ENCODE results near the gene ATP2C2.
"Not testable (repeated sequence)": the region's sequence is repeated elsewhere in the genome, so short reads cannot be mapped to it uniquely, and the experiment has no call there.

The ATP2C2 gene

DNA sequence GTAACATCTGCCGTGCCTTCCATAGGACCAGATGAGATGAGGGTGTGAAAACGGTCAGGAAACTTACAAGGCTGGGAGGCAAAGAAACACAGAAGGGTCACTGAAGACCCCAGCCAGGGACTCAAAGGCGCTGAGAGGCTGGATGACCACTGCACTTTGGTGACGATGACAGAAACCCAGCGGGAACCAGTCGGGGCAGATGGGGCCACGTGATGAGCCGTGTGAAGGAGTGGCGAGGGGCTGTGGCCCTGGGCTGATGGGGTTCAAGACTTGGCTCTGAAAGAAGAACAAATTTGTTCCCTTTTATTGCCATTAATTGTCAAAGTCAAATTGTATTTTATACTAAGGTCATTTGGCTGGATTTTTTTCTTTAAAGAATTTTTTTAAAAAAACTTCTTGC lies 28.6 kb upstream of the ATP2C2 start:
- DNase-seq (ENCODE audit: low read depth in 2 of 2), result no peak

DNA sequence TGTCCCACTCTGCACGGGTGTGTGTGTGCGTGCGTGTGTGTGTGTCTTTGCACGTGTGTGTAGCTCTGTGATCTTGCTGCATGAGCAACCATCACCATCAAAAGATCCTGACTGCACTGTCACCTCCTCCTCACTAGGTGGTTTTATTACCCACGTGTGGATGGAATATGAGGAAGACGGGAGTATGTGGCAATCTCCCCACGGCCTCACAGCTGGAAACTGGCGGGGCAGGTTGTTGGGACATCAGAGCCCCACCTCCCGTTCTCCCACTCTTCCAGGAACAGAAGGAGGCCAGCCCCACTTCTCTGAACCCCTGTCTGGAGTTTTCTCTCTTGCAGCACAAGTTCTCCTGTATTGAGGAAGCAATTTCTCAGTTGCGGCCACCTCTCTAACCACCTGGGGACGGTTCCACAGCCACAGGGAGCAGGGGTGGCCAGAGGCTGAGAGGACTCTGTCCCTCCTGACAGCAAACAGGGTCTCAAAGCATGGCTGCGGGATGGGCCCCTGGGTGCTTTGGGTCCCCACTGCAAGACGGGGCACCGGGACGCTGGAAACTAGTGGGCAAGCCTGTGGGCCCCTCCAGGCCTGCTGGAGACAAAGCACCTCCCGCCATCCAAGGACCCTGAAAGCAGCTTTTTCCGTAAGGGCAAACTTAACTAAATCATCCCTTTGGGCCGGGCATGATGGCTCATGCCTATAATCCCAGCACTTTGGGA lies 27.9 kb upstream of the ATP2C2 start:
- no peak for DNase-seq (ENCODE audit: low read depth in 2 of 2)

DNA sequence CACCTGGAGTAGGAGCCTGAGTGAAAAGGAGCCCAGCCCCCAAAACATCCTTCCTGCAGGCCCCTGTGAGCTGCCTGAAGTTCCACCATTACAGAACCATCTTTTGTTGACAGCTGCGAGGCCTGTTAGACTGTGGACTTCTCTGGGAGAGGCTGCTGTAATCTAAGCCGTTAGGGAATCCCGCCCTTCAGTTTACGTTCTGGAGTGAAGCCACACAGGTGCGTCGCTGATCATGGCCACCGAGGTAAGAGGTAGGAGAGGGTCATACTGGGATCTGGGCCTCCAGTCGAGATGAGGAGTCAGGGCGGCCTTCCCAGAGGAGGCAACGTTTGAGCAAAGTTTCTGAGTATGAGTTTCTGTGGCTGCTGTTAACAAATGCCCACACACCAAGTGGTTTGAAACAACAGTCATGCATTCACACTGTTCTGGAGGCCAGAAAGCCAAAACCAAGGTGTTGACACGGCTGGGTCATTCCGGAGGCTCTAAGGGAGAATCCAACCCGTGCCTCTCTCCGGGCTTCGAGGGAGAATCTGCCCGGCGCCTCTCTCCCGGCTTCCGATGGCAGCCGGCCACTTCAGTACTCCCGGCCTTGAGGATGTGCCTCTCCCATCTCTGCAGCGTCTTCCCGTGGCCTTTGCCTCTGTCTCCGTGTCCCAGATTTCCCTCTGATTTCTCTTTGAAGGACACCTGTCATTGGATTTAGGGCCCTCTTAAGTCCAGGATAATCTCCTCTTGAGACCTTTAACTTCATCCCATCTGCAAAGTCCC lies 26.6 kb upstream of the ATP2C2 start:
- no peak for DNase-seq (ENCODE audit: low read depth in 2 of 2)

DNA sequence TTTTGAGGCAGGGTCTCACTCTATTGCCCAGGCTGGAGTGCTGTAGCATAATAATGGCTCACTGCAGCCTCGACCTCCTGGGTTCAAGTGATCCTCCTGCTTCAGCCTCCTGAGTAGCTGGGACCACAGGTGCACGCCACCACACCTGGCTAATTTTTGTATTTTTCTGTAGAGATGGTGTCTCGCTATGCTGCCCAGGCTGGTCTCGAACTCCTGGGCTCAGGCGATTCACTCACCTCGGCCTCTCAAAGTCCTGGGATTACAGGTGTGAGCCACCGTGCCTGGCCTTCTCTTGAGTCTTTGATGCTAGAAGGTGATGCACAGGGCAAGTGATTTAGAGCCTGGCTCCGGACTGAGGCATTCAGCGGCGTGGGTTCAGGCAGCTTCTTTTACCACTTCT lies 24.5 kb upstream of the ATP2C2 start:
- DNase-seq (ENCODE audit: low read depth in 2 of 2), result not testable (repeated sequence)

DNA sequence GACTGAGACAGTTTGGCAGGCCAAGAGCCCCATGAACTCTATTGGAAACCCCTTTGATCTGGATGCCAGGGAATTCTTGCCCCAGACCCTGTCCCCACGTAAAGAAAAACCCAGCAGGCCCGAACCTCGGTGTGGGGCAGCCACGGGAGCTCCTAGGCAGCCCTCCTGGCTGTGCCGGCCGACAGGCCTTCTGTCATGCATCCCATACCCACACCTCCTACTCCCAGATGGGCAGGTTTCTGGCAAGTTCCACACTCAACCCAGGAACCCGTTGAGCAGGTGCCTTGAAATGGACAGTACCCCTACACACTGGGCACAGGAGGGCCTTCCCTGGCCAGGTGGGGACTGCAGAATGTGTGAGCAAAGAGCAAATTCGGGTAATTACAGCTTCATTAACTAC lies 23.6 kb upstream of the ATP2C2 start:
- DNase-seq (ENCODE audit: low read depth in 2 of 2), result no peak

DNA sequence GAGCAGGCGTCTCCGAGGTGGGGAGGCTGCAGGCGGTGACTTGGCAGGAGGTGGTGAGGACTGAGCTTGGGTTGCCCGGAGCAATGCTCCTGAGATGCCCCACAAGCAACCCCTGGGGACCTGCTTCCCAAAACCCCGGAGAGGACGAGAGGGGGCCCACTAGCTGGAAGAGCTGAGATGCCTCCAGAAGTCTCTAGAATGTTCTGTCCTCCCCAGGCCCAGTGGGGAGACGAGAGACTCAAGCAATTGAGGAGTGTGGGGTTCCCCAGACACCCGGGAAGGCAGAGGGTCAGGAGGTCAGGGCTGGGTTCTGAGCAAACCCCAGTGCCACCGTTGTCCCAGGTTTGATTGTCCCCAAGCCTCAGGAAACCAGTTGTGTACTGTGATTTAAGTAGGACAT lies 21.2 kb upstream of the ATP2C2 start:
- no peak for DNase-seq (ENCODE audit: low read depth in 2 of 2)

DNA sequence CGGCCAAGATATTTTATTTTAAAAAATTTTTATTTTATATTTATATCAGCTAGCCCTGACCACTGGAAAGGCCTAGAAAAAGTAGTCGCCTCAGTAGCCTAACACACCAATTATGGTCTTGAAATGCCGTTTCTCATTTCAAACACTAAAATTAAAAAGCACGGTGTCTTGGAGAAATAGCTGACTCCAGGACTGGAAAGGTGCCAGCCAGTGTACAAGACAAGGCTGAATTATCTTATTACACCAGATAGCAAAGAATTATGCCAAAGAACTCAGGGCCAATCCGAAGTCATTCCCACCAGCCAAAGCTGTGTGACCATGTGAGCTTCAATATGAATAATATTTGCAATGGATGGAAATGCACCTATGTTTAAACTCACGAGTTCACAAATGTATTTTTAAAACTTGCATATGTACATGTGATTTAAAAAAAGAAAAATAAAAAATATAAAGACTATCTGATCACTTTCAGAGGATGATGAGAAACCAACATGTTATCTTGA lies 19.9 kb upstream of the ATP2C2 start:
- DNase-seq (ENCODE audit: low read depth in 2 of 2), result no peak

DNA sequence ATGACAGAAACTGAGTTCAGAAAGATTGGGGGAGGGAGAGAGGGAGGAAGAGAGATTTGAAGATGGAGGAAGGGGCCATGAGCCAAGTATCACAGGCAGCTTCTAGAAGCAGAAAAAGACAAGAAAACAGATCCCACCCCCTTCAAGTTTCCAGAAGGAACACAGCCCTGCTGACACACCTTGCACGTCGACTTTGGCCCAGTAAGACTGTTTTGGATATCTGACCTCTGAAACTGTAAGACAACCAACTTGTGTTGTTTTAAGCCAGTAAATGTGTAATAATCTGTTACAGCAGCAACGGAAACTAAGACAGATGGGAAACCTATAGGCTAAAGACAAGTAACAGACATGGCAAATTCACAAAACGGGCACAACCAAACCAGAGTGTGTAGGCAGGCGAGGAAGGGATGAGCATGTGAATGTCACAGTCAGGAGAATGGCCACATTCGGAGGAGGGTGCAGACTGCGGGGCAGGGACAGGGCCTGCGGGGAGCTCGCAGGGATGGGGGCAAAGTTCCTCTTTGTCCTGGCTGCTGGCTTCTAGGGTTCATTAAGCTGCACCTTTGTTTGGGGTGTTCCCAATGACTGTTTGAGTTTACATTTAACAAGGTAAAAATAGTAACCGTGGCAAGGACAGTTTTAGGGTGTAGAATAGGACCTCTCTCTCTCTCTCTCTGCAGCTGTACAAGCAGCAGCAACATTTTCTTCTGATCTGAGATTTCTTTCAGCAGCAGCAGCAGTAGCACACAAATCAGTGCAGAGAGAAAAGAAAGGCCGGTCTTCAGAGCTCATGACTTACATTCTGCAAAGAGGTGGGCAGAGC lies 18.3 kb upstream of the ATP2C2 start:
- no peak for DNase-seq (ENCODE audit: low read depth in 2 of 2)

DNA sequence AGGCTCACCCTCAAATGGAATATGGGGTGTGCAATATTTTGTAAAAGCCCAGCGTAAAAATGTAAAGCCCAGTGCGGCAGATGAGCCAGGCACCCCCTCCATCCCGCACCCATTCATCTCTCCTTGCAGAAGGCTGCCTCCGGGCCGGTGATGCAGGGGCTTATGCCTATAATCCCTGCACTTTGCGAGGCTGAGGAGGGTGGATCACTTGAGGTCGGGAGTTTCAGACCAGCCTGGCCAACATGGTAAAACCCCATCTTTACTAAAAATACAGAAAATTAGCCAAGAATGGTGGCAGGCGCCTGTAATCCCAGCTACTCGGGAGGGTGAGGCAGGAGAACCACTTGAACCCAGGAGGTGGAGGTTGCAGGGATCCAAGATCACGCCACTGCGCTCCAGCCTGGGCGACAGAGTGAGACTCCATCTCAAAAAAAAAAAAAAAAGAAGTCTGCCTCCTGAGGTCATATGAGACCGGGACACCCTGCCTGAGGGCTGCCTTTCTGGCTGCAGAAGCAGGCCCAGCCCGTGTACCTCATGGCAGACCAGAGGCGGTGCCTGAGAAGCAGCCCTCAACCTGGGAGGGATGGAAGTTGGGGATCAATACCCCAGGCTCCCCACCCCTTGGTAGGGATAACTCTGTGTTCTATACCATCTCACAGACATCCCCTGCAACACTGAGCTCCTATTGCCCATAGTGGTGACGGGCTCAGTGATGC lies 17.5 kb upstream of the ATP2C2 start:
- DNase-seq (ENCODE audit: low read depth in 2 of 2), result no peak

DNA sequence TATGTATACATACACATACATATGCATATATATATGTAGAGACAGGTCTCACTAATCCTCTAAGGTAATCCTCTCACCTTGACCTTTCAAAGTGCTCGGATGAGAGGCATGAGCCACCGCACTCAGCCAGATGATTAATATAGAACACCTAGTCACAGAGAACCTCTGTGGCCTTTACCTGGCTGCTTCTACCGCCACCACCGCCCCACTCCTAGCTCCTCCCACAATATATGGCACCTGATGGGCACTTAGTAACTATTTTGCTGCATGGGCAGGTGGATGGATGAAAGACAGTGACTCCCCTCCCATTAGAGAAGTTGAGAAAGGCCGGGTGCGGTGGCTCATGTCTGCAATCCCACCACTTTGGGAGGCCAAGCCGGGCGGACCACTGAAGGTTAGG lies 16.7 kb upstream of the ATP2C2 start:
- no peak for DNase-seq (ENCODE audit: low read depth in 2 of 2)

DNA sequence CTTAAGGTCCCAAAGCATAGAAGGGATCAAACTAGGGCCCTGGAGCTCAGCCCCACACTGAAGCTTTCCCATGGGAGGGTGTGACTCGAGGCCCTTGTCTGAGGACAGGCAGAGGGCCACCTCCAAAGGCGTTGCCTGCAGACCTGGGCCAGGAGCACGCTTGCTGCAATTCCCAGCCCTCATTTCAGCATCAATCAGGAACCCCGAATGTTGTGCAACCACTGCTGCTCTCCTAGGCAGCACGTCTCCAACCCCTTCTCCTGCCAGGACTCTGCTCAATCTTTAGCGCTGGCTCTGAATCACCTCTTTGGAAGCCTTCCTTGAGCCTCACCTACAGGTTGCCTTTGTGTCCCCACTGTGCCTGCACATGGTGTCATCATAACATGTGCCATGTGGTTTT lies 14.0 kb upstream of the ATP2C2 start:
- no peak for DNase-seq (ENCODE audit: low read depth in 2 of 2)

DNA sequence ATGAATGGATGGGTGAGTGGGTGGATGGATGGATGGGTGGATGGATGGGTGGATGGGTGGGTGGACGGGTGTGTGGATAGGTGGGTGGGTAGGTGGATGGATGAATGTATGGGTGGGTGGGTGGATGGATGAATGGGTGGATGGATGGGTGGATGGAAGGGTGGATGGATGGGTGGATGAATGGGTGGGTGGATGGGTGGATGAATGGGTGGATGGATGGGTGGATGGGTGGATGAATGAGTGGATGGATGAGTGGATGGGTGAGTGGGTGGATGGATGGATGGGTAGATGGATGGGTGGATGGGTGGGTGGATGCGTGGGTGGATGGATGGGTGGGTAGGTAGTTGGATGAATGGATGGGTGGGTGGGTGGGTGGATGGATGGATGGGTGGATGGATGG lies 13.2 kb upstream of the ATP2C2 start:
- DNase-seq (ENCODE audit: low read depth in 2 of 2), result no peak

DNA sequence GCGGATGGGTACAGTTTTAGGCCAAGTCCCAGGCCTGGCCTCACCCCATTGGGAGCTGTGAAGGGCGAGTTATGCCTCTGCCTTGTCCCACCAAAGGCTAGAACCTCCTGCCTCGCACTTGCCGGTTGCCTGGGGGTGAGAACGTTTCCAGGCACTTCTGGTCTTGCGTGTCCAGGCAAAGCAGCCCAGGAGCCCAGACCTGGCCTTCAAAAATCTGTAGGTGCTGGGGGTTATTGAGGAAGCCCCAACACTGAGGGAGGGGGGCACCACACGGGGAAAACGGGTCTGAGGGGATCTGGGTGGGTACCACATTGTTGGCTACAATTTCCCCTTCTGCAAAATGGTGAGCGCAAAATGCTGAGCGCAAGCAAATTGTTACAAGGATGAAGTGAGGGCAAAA lies 12.2 kb upstream of the ATP2C2 start:
- no peak for DNase-seq (ENCODE audit: low read depth in 2 of 2)

DNA sequence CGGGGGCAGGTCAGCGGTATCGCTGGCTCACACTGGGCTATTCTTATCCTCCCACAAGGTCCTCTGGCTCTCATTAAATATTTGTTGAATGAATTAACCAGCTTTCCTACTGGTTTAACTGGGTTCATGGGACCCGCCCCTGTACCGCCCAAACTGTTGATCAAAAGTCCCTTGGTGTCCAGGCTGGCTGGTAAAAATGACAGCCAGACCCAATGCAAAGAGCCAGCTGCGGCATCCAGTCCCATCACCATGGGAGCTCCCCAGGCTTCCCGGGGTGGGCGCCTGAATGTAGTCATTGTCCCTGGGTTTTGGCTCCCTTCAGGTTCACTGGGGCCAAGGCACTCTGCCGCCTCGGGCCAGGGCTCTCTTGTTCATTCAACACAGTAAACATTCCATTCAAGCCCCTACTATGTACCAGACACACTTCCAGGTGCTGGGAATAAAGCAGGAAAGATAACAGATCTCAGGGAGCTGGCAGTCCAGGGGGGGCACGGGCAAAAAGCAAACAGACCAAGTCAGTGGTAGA lies 11.7 kb upstream of the ATP2C2 start:
- DNase-seq (ENCODE audit: low read depth in 2 of 2), result no peak

DNA sequence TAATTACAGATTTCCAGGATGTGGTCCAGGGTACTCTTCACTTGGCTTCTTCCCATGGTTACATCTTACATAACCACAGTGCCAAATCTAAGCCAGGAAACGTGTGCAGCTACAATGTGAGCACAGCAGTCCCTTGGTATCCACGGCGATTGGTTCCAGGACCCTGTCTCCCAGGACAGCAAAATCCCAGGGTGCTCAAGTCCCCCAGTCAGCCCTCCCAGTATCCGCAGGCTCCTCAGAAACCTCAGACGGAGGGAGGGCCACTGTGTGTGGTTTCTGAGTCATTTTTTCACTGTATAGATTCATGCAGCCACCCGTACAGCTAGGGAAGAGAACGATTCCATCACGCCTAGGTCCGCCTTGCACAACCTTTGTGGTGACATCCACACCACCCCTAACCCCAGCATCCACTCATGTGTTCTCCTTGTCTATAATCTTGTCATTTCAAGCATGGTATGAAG lies 11.1 kb upstream of the ATP2C2 start:
- peak; percentile 6 to 11 for DNase-seq (ENCODE audit: low read depth in 2 of 2)

DNA sequence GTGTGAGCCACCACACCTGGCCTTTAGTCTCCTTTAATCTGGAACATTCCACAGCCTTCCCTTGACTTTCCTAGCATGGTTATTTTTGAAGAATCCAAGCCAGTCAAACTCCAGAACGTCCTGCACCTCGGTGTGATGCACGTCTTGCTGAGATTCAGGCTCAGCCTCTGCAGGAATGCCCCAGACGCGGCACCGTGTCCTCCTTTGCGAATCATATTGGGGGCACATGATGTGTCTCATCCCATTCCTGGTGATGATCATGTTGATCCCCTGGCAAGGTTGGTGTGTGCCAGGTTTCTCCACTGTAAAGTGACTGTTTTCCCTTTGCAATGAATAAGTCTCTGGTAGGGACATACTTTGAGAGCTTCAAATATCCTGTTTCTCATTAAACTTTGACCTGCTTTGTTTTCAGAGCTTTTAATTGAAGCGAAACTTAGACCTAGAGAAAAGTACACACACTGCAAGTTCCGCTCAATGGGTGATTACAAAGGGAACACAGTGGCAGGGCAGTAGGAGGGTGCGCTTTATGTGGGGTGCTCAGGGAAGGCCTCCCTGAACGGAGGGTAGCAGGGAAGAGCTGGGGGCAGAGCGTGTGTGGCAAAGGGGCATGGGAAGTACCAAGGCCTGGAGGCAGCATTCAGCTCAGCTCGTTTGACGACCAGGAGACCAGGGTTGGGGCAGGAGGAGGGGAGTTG lies 9.6 kb upstream of the ATP2C2 start:
- DNase-seq (ENCODE audit: low read depth in 2 of 2), result no peak

DNA sequence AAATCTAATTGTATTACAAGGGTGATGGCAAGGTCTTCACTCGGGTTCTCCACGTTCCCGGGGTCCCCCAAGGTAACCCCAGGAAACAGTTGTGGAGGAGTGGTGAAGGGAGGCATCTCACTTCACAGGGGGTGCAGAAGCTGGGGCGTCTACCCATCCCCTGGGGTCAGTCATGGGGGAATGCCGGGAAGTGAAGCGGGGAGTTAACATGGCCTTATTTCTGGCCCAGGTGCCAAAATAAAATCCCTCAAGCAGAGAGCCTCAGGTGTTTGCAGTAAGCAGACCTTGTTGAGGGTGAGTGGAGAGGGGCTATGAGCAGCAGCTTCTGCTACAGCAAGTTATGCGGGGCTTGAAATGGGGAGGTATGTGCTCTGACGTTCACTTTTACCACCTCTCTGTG lies 9.0 kb upstream of the ATP2C2 start:
- no peak for DNase-seq (ENCODE audit: low read depth in 2 of 2)

DNA sequence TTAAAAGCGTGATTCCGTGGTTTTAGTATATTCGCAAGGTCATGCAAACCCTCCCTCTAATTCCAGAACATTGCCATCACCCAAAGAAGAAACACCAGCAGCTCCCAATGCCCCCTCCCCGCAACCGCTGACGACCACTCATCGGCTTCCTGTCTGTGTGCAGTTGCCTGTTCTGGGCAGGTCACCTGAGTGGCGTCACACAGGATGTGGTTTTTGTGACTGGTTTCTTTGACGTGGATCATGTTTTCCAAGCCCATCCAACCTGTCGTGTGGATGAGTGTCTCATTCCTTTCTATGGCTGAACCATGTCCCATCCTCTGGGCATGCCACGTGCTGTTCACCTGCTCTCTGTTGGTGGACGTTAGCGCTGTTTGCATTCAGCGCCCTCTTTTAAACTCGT lies 8.2 kb upstream of the ATP2C2 start:
- DNase-seq (ENCODE audit: low read depth in 2 of 2), result peak; percentile 30 to 47

DNA sequence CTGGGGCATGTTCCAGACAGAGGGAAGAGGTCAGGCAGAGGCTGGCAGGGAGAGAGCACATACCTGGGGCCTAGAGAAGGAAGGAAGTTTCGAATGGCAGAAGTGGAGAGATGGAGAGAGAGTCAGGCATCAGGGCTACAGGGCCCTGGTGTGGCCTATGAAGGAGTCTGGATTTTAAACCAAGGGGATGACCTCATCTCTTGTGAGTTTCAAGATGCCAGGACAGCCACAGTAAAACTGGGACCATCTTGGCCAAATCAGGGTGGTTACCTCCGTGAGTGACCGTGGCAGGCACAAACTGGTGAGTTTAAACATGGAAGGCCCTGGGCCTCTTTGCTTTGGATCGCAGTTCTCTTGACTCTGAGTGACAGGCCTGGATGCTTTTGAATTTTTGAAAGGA lies 7.6 kb upstream of the ATP2C2 start:
- no peak for DNase-seq (ENCODE audit: low read depth in 2 of 2)

DNA sequence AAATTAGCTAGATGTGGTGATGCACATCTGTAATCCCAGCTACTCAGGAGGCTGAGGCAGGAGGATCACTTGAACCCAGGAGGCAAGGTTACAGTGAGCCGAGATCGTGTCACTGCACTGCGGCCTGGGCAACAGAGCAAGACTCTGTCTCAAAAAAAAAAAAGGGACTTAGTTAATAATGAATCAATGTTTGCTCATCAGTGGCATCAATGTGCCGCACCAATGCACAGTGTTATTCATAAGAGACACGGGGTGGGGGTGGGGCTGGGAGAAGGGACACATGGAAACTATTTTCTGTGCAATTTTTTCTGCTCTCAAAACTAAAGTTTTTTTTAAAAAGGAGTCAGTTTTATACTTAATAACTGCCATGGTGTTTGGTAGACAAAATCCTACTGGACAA lies 6.8 kb upstream of the ATP2C2 start:
- DNase-seq (ENCODE audit: low read depth in 2 of 2), result no peak

DNA sequence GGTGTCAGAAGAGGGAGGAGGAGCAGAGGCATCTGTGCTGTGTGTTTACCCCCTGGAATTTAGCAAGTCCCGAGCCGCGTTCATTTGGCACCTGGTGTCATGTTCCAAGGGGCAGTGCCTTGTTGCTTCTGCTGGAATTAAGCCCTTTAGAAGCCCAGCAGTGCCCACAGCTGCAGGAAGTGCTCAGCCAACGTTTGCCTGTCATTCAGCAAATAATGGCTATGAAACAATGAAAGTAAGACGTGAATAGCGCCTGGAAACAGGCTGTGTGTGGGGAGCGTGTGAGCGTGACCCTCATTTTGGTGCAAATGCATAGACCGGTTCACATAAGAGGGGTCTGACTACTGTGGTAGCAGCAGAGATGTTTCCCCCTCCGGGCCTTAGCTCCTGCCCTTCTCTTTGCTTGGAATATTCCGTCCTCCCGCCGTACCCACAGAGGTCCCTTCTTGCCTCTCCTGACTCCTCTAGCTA lies 5.8 kb upstream of the ATP2C2 start:
- DNase-seq (ENCODE audit: low read depth in 2 of 2), result no peak

All from stimulated activated CD4-positive, alpha-beta T cell treated with anti-CD3 and anti-CD28 coated beads, Interleukin-4, amount 100 ng/mL, for 48 hours (primary cell).